Prostate gland (tissue), 2 donors: Measurements from ENCODE around the gene GRK4. TPM values are rescaled to one million over a fixed set of nuclear protein-coding genes. Genes with fewer than 3 reads are reported as not detected.
"Not testable (repeated sequence)": the region's sequence is repeated elsewhere in the genome, so short reads cannot be mapped to it uniquely, and the experiment has no call there.

Experiments used
- DNase-seq: peaks from one replicate; pipeline ENCODE4 v3.0.0-alpha.2; 2019; ENCODE audit warnings: low spot score
- H3K27ac ChIP-seq, 2 donors: fragments of 200-600 bp; sonication (generic); 2 replicates each; pipeline ENCODE4 v1.5.1; 2017 to 2019
- H3K27me3 ChIP-seq: fragments of 200-600 bp; sonication (generic); replicated peaks from 2 replicates; pipeline ENCODE4 v1.5.1; 2019; ENCODE audit not compliant: insufficient read depth
- H3K36me3 ChIP-seq, 2 donors: fragments of 200-600 bp; sonication (generic); 1 replicate in 1 of 2; 2 replicates in 1 of 2; pipeline versions ENCODE4 v1.5.1 to v1.8.1; 2017 to 2019
- H3K4me1 ChIP-seq: fragments of 200-600 bp; sonication (generic); replicated peaks from 2 replicates; pipeline ENCODE4 v1.5.1; 2019
- H3K4me3 ChIP-seq, 2 donors: fragments of 200-600 bp; sonication (generic); 2 replicates each; pipeline ENCODE4 v1.5.1; 2017 to 2019
- H3K9me3 ChIP-seq: fragments of 200-600 bp; sonication (generic); 2 replicates; pipeline ENCODE4 v1.5.1; 2017
- POLR2A ChIP-seq: fragments of 450-650 bp; IDR thresholded peaks from one replicate; pipeline ENCODE4 v1.6.1; 2016; ENCODE audit warnings: antibody characterized with exemption, mild to moderate bottlenecking
- POLR2AphosphoS5 ChIP-seq: sonication (generic); formaldehyde crosslinking; IDR thresholded peaks from one replicate; pipeline ENCODE4 v1.6.1; 2017; ENCODE audit warnings: antibody characterized with exemption
- WGBS: methylation state at CpG from one replicate; pipeline ENCODE4 v1.1.5; 2018; 5-methylcytosine and 5-hydroxymethylcytosine counted together
- intact Hi-C: fragments of 100-400 bp; cut with DNase I; formaldehyde crosslinking; loops from one replicate; pipeline ENCODE4 v1.14.2; 2022
- total RNA-seq, 2 donors: library from RNA; depleted of rRNA; stranded (reverse); fragments of >200 nt; gene quantifications; one replicate each; pipeline ENCODE4 v1.1.0, GENCODE V29; 2016
- TF ChIP-seq, protein P1 (sequence below), 4 experiments: fragments of 200-600 bp in 2 of 4; fragments of 450-650 bp in 2 of 4; sonication (generic) in 2 of 4; IDR thresholded peaks; 1 replicate in 3 of 4; 2 replicates in 1 of 4; pipeline ENCODE4 v1.5.1; 2016 to 2019; ENCODE audit warnings: antibody characterized with exemption in 4 of 4, mild to moderate bottlenecking in 2 of 4, moderate library complexity in 2 of 4

Gene GRK4
- total RNA-seq, 2 donors from 2014 or later, result 3.4 to 18.9 TPM

- Histone ChIP-seq H3K27ac (no peak overlapping the region), H3K9me3 (no peaks in the 10 kb centered on the region), H3K27me3 (no peaks in the 10 kb centered on the region), H3K36me3 (peaks cover 3 to 23% of the 10 kb centered on the region in 2 donors), H3K4me1 (peaks cover 16% of the 10 kb centered on the region), H3K4me3 (no peak overlapping the region)
- 54% methylated on average over 12 of the region's 12 CpGs for WGBS
- no peak for TF ChIP-seq POLR2A
- no peak for TF ChIP-seq POLR2AphosphoS5
- TF ChIP-seq, protein P1, sequence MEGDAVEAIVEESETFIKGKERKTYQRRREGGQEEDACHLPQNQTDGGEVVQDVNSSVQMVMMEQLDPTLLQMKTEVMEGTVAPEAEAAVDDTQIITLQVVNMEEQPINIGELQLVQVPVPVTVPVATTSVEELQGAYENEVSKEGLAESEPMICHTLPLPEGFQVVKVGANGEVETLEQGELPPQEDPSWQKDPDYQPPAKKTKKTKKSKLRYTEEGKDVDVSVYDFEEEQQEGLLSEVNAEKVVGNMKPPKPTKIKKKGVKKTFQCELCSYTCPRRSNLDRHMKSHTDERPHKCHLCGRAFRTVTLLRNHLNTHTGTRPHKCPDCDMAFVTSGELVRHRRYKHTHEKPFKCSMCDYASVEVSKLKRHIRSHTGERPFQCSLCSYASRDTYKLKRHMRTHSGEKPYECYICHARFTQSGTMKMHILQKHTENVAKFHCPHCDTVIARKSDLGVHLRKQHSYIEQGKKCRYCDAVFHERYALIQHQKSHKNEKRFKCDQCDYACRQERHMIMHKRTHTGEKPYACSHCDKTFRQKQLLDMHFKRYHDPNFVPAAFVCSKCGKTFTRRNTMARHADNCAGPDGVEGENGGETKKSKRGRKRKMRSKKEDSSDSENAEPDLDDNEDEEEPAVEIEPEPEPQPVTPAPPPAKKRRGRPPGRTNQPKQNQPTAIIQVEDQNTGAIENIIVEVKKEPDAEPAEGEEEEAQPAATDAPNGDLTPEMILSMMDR (IDR thresholded peaks at IDR 0.05), result no peak
- intact Hi-C loops, result loop anchor here (10.0 kb wide), 1 partner anchor 673 kb away; the partner anchor contains the start of gene MXD4
- no peak for DNase-seq
These were observed 25.4 kb upstream of the GRK4 start for GRCh38 chr4:2937986-2938385.

DNA sequence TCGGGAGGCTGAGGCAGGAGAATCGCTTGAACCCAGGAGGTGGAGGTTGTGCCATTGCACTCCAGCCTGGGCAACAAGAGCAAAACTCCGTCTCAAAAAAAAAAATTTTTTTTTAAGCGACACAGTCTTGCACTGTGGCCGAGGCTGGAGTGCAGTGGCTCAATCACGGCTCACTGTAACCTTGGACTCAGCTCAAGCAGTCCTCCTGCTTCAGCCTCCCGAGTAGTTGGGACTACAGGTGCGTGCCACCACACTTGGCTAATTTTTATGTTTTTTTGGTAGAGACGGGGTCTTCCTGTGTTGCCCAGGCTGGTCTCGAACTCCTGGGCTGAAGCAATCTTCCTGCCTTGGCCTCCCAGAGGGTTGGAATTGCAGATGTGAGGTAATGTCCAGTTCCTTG, 25.0 kb upstream of the GRK4 start:
- Histone ChIP-seq H3K36me3 (peaks cover 3 to 23% of the 10 kb centered on the region in 2 donors), H3K4me1 (peaks cover 16% of the 10 kb centered on the region)
- not testable (repeated sequence) for H3K9me3 ChIP-seq, H3K27ac ChIP-seq, H3K27me3 ChIP-seq, H3K4me3 ChIP-seq, DNase-seq
- intact Hi-C loops, result loop anchor here (10.0 kb wide), 1 partner anchor 674 kb away; the partner anchor contains the start of gene MXD4
- 91% methylated on average over 10 of the region's 10 CpGs for WGBS

- WGBS, result 86% methylated on average over 14 of the region's 14 CpGs
- intact Hi-C loops, result loop anchor here (10.0 kb wide), 1 partner anchor 674 kb away; the partner anchor contains the start of gene MXD4
- Histone ChIP-seq H3K9me3 (no peaks in the 10 kb centered on the region), H3K4me1 (peaks cover 16% of the 10 kb centered on the region), H3K27ac (no peak overlapping the region), H3K27me3 (no peaks in the 10 kb centered on the region), H3K4me3 (no peak overlapping the region), H3K36me3 (peaks cover 3 to 23% of the 10 kb centered on the region in 2 donors)
- no peak for DNase-seq
- TF ChIP-seq POLR2A (no peak), POLR2AphosphoS5 (no peak)
- TF ChIP-seq, protein P1 (IDR thresholded peaks at IDR 0.05), result no peak
These were observed 24.5 kb upstream of the GRK4 start for GRCh38 chr4:2938906-2939305.

DNA sequence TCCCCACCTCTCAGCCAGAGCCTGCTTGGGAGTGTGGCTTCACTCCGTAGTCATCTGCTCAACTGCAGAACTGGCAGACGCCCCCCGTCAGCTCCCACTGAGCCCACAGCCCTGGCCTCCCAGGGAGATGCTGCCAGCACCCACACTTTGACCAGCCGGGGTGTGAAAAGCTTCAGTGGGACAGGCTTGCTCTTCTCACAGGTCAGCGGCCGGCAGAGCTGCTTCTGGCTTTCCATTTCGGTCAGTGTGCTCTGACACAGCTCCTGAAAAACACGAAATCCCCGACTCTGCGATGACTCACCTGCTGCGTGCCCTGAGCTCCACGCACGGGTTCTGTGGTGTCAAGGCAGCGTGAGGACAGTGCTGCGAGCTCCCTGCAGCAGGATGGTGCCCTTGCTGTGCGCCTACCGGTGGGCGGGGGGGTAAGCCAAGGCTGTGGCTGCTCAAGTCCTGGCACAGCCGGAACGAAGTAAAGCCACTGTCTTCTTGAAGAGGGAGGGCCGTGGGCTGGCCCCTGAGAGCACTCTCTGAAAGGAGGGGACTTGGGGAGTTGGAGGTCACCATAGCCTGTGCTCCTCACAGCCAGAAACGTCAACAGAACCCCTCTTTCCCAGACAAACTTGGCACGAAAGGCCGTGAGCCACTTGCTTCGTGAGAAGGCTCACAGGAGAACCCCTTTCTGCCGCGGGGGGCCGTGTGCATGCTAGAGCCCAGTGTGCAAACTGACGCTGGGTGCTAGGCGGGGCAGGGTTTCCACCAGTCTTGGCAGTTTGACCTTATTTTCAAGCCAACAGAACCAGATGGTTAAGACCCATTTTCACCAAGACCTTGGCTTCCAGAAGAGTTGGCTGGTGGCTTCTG, 23.8 kb upstream of the GRK4 start:
- no peaks in the 10 kb centered on the region for H3K27me3 ChIP-seq
- TF ChIP-seq POLR2AphosphoS5, result no peak
- TF ChIP-seq, protein P1 (IDR thresholded peaks at IDR 0.05), result no peak
- TF ChIP-seq POLR2A, result no peak
- peaks cover 4 to 23% of the 10 kb centered on the region in 2 donors for H3K36me3 ChIP-seq
- intact Hi-C loops, result loop anchor here (2.0 to 10.0 kb wide), 2 partner anchors 45 to 675 kb away; partner anchors contain the start of gene MXD4
- H3K9me3 ChIP-seq, result no peaks in the 10 kb centered on the region
- no peak overlapping the region for H3K4me3 ChIP-seq
- DNase-seq, result no peak
- 87% methylated on average over 30 of the region's 30 CpGs for WGBS
- H3K4me1 ChIP-seq, result peaks cover 16% of the 10 kb centered on the region
- no peak overlapping the region for H3K27ac ChIP-seq

GRCh38 chr4:2940267-2941137, 22.9 kb upstream of the GRK4 start:
- TF ChIP-seq, protein P1 (IDR thresholded peaks at IDR 0.05), result no peak
- TF ChIP-seq POLR2A, result no peak
- no peak for TF ChIP-seq POLR2AphosphoS5
- Histone ChIP-seq H3K27ac (no peak overlapping the region), H3K4me1 (peaks cover 14% of the 10 kb centered on the region), H3K9me3 (no peaks in the 10 kb centered on the region), H3K27me3 (no peaks in the 10 kb centered on the region), H3K36me3 (peaks cover 9 to 23% of the 10 kb centered on the region in 2 donors), H3K4me3 (no peak overlapping the region)
- no peak for DNase-seq
- 91% methylated on average over 29 of the region's 29 CpGs for WGBS
- intact Hi-C loops, result loop anchor here (2.0 kb wide), 1 partner anchor 46 kb away; no protein-coding TSS in a partner anchor
